Measurements from ENCODE around the gene SLC30A2. TPM values are rescaled to one million over a fixed set of nuclear protein-coding genes. Genes with fewer than 3 reads are reported as not detected.

Gene SLC30A2
- total RNA-seq, 1 donor: not detected

DNA sequence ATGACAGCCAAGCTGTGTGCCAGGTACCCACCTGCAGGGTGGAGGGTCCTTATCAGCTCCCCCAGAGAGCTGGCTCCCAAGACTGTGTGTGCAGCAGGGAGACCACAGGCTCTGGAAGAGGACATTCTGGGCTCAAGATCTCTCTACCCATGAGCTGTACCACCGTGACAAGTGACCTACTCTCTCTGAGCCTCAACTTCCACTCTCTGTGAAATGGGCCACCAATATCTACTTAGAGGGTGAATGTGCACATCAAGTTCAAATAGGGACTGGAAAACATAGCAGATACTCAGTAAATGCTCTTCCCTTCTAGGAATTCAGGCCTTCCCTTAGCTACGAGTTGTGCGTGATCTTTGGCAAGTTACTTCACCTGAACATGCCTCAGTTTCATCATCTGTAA lies 1.5 kb downstream of the SLC30A2 start:
- TF ChIP-seq, protein P1, sequence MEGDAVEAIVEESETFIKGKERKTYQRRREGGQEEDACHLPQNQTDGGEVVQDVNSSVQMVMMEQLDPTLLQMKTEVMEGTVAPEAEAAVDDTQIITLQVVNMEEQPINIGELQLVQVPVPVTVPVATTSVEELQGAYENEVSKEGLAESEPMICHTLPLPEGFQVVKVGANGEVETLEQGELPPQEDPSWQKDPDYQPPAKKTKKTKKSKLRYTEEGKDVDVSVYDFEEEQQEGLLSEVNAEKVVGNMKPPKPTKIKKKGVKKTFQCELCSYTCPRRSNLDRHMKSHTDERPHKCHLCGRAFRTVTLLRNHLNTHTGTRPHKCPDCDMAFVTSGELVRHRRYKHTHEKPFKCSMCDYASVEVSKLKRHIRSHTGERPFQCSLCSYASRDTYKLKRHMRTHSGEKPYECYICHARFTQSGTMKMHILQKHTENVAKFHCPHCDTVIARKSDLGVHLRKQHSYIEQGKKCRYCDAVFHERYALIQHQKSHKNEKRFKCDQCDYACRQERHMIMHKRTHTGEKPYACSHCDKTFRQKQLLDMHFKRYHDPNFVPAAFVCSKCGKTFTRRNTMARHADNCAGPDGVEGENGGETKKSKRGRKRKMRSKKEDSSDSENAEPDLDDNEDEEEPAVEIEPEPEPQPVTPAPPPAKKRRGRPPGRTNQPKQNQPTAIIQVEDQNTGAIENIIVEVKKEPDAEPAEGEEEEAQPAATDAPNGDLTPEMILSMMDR (IDR thresholded peaks at IDR 0.05; ENCODE audit: insufficient read depth, low read depth, low read length): no peak
- no peak overlapping the region for H3K4me3 ChIP-seq (ENCODE audit: low read depth, low read length)
- no peak for DNase-seq (ENCODE audit: low read depth)

DNA sequence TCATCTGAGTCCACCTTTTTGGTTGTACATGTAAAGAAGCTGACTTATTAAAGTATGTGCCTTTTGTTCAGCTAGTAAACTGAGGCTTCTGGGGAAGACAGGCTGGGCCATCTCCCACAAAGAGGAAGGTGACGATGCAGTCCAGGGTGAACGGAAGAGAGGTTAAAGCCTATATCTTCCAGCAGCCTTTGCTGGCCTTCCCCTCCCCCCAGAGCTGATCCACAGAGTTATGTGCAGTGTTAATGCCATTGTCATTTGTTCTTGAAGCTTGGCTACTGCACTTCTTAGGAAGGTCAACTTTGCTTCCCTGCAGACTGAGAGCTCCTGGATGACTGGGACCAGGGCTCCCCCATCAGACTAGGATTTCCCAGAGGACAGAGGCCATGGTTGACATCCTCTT lies 2.2 kb downstream of the SLC30A2 start:
- TF ChIP-seq, protein P1 (IDR thresholded peaks at IDR 0.05; ENCODE audit: insufficient read depth, low read depth, low read length): no peak
- no peak overlapping the region for H3K4me3 ChIP-seq (ENCODE audit: low read depth, low read length)
- DNase-seq (ENCODE audit: low read depth): no peak

DNA sequence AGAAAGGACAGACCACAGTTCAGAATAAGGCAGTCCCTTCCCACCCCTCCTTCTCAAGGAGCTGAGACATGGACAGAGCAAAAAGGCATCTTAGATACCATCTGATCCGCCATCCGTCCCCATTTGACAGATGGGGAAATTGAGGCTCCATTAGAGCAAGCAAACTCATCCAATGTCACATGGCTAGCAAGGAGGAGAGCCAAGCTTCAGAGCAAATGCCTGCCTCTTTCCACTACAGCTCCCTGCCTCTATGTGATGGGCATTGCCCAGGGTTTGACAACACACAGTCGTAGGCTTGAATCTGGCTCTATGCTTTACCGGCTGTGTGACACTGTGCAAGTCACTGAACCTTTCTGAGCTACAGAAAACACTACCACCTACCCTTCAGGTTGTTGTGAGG lies 3.9 kb downstream of the SLC30A2 start:
- TF ChIP-seq, protein P1 (IDR thresholded peaks at IDR 0.05; ENCODE audit: insufficient read depth, low read depth, low read length): no peak
- DNase-seq (ENCODE audit: low read depth): no peak
- no peak overlapping the region for H3K4me3 ChIP-seq (ENCODE audit: low read depth, low read length)

DNA sequence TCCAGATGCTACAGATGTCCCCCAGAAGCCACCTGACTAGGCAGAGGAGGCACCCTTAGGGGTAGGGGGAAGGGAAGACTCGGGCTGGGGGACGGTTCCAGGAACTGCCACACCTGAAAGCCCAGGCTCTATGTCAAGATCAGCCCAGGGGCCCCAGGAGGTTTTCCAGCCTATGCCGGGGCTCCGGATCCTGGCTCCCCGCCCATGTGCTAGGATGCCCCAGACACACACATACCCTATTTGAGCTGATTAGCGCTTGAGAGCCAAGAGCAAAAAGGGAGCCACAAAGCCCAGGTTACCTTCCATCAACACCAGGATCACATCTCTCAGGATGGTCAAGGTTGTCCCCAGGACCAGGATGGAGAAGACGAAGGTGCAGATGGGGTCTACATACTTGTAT lies 4.5 kb downstream of the SLC30A2 start:
- H3K4me3 ChIP-seq (ENCODE audit: low read depth, low read length): no peak overlapping the region
- TF ChIP-seq, protein P1 (IDR thresholded peaks at IDR 0.05; ENCODE audit: insufficient read depth, low read depth, low read length): no peak
- DNase-seq (ENCODE audit: low read depth): no peak

DNA sequence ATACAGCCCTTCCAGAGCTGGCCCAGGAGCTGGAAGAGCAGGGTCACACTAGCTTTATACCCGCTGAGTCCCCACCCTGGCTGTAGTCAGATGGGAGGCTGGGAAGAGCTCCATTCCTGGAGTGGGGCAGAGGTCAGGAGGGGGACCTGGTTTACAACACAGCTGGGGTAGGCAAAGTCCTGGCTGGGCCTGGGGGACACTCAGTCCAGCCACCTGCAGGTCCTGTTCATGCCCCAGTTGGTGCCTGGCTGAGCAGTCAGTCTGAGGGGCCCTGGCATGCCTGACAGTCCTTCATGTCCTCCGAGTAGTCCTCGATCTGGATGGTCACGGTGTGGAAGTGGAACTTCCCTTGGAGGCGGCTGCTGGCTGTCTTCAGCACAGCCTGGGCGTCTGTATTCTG lies 7.0 kb downstream of the SLC30A2 start:
- H3K4me3 ChIP-seq (ENCODE audit: low read depth, low read length): no peak overlapping the region
- TF ChIP-seq, protein P1 (IDR thresholded peaks at IDR 0.05; ENCODE audit: insufficient read depth, low read depth, low read length): no peak
- DNase-seq (ENCODE audit: low read depth): no peak

DNA sequence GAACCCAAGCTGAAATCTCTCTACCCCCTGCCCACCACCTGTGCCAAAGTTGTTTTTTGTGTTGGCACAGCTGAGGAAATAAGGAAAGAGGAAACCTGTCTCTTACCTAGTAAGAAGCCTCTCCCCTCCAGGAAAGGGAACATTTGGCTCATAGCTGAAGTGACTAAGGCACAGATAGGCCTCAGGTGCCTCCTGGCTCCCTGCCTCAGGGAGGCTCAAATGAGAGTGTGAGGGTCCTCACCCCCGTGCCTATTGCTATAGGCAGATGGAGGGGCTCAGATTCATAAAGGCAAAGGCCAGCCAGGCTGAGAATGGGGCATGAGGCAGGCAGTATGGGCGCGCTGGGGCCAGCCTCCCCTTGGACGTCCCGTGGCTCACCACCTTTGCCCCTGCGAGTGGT lies 7.4 kb downstream of the SLC30A2 start:
- H3K4me3 ChIP-seq (ENCODE audit: low read depth, low read length): no peak overlapping the region
- DNase-seq (ENCODE audit: low read depth): no peak
- TF ChIP-seq, protein P1 (IDR thresholded peaks at IDR 0.05; ENCODE audit: insufficient read depth, low read depth, low read length): no peak

DNA sequence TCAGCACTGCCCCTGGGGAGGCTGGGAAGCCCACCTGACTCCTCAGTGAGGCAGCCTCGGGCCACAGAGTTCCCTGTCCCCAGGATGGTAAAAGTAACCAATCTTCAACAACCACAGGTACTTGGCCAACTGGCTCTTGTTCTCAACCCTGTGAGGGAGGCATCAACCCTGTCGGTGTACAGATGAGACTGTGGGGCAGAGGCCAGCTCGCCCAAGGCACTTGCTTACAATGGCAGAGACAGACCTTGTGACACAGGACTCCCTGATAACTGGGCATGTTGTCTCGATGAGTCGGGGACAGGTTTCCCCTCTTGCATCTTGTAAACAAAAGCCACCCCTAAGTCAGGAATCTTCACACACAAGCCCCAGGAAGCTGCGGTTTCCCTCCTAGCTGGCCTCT lies 8.0 kb downstream of the SLC30A2 start:
- TF ChIP-seq, protein P1 (IDR thresholded peaks at IDR 0.05; ENCODE audit: insufficient read depth, low read depth, low read length): no peak
- no peak for DNase-seq (ENCODE audit: low read depth)

More for the DNA sequence above, 8.0 kb downstream of the SLC30A2 start:
- H3K4me3 ChIP-seq (ENCODE audit: low read depth, low read length): no peak overlapping the region

Data from fibroblast of villous mesenchyme (primary cell).